GM12878 (cell line): ENCODE results near the gene CEP68. TPM values are rescaled to one million over a fixed set of nuclear protein-coding genes. Genes with fewer than 3 reads are reported as not detected.
A peak's percentile ranks its signal among the peaks of the same experiment; 100 is the strongest.

Experiments used
- BCL3 ChIP-seq: IDR thresholded peaks from 2 replicates; pipeline ENCODE4 v1.6.1; 2011; ENCODE audit warnings: borderline replicate concordance, low read depth, mild to moderate bottlenecking, moderate library complexity, low read length; ENCODE audit not compliant: insufficient read depth, poor library complexity, severe bottlenecking
- EP300 ChIP-seq, 2 experiments: fragments of 150-350 bp in 1 of 2; IDR thresholded peaks; 2 replicates each; pipeline ENCODE4 v1.6.1; 2011 to 2012; ENCODE audit warnings: low read depth in 2 of 2, low read length in 2 of 2, borderline replicate concordance in 1 of 2, improper control_type of control experiment in 1 of 2, inconsistent platforms in 1 of 2; ENCODE audit not compliant: control insufficient read depth in 1 of 2
- ETV6 ChIP-seq, 2 experiments: fragments of 450-650 bp in 1 of 2; IDR thresholded peaks in 1 of 2; conservative IDR thresholded peaks in 1 of 2; 2 replicates each; pipeline ENCODE4 v1.6.1; 2014; ENCODE audit warnings: antibody characterized with exemption in 1 of 2, borderline replicate concordance in 1 of 2, low read depth in 1 of 2, mild to moderate bottlenecking in 1 of 2, moderate library complexity in 1 of 2
- FOS ChIP-seq: IDR thresholded peaks from 3 replicates; pipeline ENCODE4 v1.6.1; 2011; ENCODE audit warnings: borderline replicate concordance; ENCODE audit not compliant: insufficient read length; ENCODE audit errors: extremely low read depth
- IKZF2 ChIP-seq, 2 experiments: fragments of 450-650 bp; IDR thresholded peaks; 2 replicates each; pipeline ENCODE4 v1.6.1; 2017; ENCODE audit warnings: mild to moderate bottlenecking in 2 of 2, moderate library complexity in 2 of 2
- IRF4 ChIP-seq: IDR thresholded peaks from 2 replicates; pipeline ENCODE4 v1.6.1; 2011; ENCODE audit warnings: low read depth, low read length
- JUNB ChIP-seq: IDR thresholded peaks from 2 replicates; pipeline ENCODE4 v1.6.1; 2016; ENCODE audit warnings: antibody characterized with exemption, mild to moderate bottlenecking
- KLF5 ChIP-seq: fragments of 450-650 bp; IDR thresholded peaks from 2 replicates; pipeline ENCODE4 v1.6.1; 2014; ENCODE audit warnings: mild to moderate bottlenecking; ENCODE audit not compliant: partially characterized antibody
- NBN ChIP-seq: fragments of 450-650 bp; IDR thresholded peaks from 2 replicates; pipeline ENCODE4 v1.6.1; 2016
- PKNOX1 ChIP-seq: fragments of 450-650 bp; IDR thresholded peaks from 2 replicates; pipeline ENCODE4 v1.6.1; 2016; ENCODE audit warnings: mild to moderate bottlenecking
- POU2F2 ChIP-seq: IDR thresholded peaks from 3 replicates; pipeline ENCODE4 v1.6.1; 2011; ENCODE audit warnings: low read depth, mild to moderate bottlenecking, low read length, borderline replicate concordance
- RB1 ChIP-seq: fragments of 450-650 bp; formaldehyde crosslinking; IDR thresholded peaks from 2 replicates; pipeline ENCODE4 v1.6.1; 2017; ENCODE audit warnings: mild to moderate bottlenecking, borderline replicate concordance
- SKIL ChIP-seq: fragments of 450-650 bp; IDR thresholded peaks from 2 replicates; pipeline ENCODE4 v1.6.1; 2017; ENCODE audit warnings: mild to moderate bottlenecking, low read depth, inconsistent platforms; ENCODE audit not compliant: poor library complexity, severe bottlenecking
- SRF ChIP-seq, 2 experiments: IDR thresholded peaks; 2 replicates each; pipeline ENCODE4 v1.6.1; 2011; ENCODE audit warnings: low read depth in 2 of 2, low read length in 2 of 2, mild to moderate bottlenecking in 1 of 2, moderate library complexity in 1 of 2
- STAT1 ChIP-seq: fragments of 450-650 bp; conservative IDR thresholded peaks from 2 replicates; pipeline ENCODE4 v1.6.1; 2014; ENCODE audit warnings: antibody characterized with exemption, mild to moderate bottlenecking
- TARDBP ChIP-seq: IDR thresholded peaks from 2 replicates; pipeline ENCODE4 v1.6.1; 2016; ENCODE audit warnings: borderline replicate concordance
- ZNF207 ChIP-seq: fragments of 450-650 bp; IDR thresholded peaks from 2 replicates; pipeline ENCODE4 v1.6.1; 2014; ENCODE audit warnings: antibody characterized with exemption, mild to moderate bottlenecking, borderline replicate concordance
- ZNF384 ChIP-seq: IDR thresholded peaks from 2 replicates; pipeline ENCODE4 v1.6.1; 2012; ENCODE audit warnings: low read depth, mild to moderate bottlenecking, low read length, improper control_type of control experiment, borderline replicate concordance
- ZNF592 ChIP-seq: fragments of 450-650 bp; IDR thresholded peaks from 2 replicates; pipeline ENCODE4 v1.6.1; 2017; ENCODE audit warnings: mild to moderate bottlenecking, moderate library complexity
- polyA plus RNA-seq, 11 experiments: library from polyadenylated mRNA; depleted of rRNA in 4 of 11; unstranded in 6 of 11; stranded (reverse) in 5 of 11; fragments of >200 nt; fragmentation: Nextera tagmentation in 4 of 11; fragmentation: Illumina TruSeq in 1 of 11; extraction: Ambion mirVana in 4 of 11; extraction: Trizol in 1 of 11; gene quantifications; 1 replicate in 1 of 11; 2 replicates in 10 of 11; pipeline versions ENCODE4 v1.2.1 to v1.2.3, GENCODE V29; 2011 to 2016; ENCODE audit warnings: inconsistent platforms in 2 of 11, missing spikeins in 2 of 11, low read depth in 1 of 11
- total RNA-seq, 4 experiments: library from RNA; depleted of rRNA in 3 of 4; stranded (reverse); fragments of >200 nt in 3 of 4; fragmentation: Illumina TruSeq in 1 of 4; extraction: Trizol in 1 of 4; gene quantifications; 2 replicates each; pipeline versions ENCODE4 v1.2.1 to v1.2.3, GENCODE V29; 2013 to 2021

CEP68 gene
- total and polyA plus RNA-seq, 10 of the 15 experiments (the other 5 are each of a cell fraction or from before 2014, with no cell fraction given), result 1.1 to 11.1 (median 7.4) TPM

GRCh38 chr2:65057391-65058052 is 1.3 kb downstream of the CEP68 start (continued):
- TF ChIP-seq PKNOX1 (peak; percentile 21; the same call in 1 of the 2 replicates), POU2F2 (no peak), ETV6 (conservative IDR thresholded peaks at IDR 0.05 in 1 of 2, IDR thresholded peaks at IDR 0.05 in 1 of 2; ENCODE audit: borderline replicate concordance in 1 of 2, low read depth in 1 of 2) (peak in 1 of 2 experiments; percentile 67; a peak in 2 of 4 replicates), FOS (no peak), STAT1 (no peak), SRF (IDR thresholded peaks at IDR 0.05; ENCODE audit: low read depth in 2 of 2, low read length in 2 of 2) (peak in 1 of 2 experiments; percentile 76; a peak in 2 of 4 replicates), ZNF384 (no peak), ZNF207 (no peak), TARDBP (no peak), IRF4 (peak; percentile 71), JUNB (peak; percentile 88), RB1 (no peak), IKZF2 (IDR thresholded peaks at IDR 0.05) (peak; percentile 64 to 65; a peak in 2 of 4 replicates), SKIL (peak; percentile 60), EP300 (IDR thresholded peaks at IDR 0.05; ENCODE audit: borderline replicate concordance in 1 of 2, control insufficient read depth in 1 of 2, low read depth in 2 of 2, low read length in 2 of 2) (0 out of 4 replicates have a peak, but pooled peaks of 1 of the 2 experiments have one; percentile 40), NBN (0 out of 2 replicates have a peak, but pooled peaks have one; percentile 37), BCL3 (no peak), KLF5 (no peak), ZNF592 (no peak)
